PC-3 (cell line): ENCODE data around the gene SLC18A2.

Experiments
- CTCF ChIP-seq: fragments of 300-600 bp; sonication (generic); conservative IDR thresholded peaks from 2 replicates; pipeline ENCODE4 v1.5.1; 2017; ENCODE audit warnings: antibody characterized with exemption, low read depth, mild to moderate bottlenecking, low read length
- EZH2 ChIP-seq: fragments of 300-600 bp; sonication (generic); IDR thresholded peaks from one replicate; pipeline ENCODE4 v1.6.1; 2017; ENCODE audit warnings: antibody characterized with exemption, mild to moderate bottlenecking, low read length; ENCODE audit not compliant: unreplicated experiment

GRCh38 chr10:117306674-117307073 is 65.8 kb downstream of the SLC18A2 start:
- TF ChIP-seq CTCF, result no peak
- TF ChIP-seq EZH2, result no peak
